Measurements from ENCODE around the gene ITGA3. TPM values are rescaled to one million over a fixed set of nuclear protein-coding genes. Genes with fewer than 3 reads are reported as not detected.

ITGA3 gene
- total and polyA plus RNA-seq, 2 of the 13 experiments (the other 11 are each of a cell fraction or from before 2014, with no cell fraction given): 0.48 to 0.69 TPM

- H3K27ac ChIP-seq (ENCODE audit: extremely low read length, insufficient read depth, low read length): no peak overlapping the region
- no peak overlapping the region for H3K4me3 ChIP-seq (replicated peaks in 1 of 3; ENCODE audit: insufficient read depth in 1 of 3, low read depth in 2 of 3, low read length in 3 of 3)
- H3K79me2 ChIP-seq (ENCODE audit: insufficient read depth, low read length): no peaks in the 10 kb centered on the region
- in situ Hi-C loops (cut with HindIII; ENCODE audit: extremely low pct_ligation_motif_present, low pct_unique_long_range_greater_than_20kb): no loop called here
- BruUV-seq (replicated peaks): no TSS peak
- H2AFZ ChIP-seq (ENCODE audit: low read length): no peak overlapping the region
- ChIA-PET POLR2A (no interaction called here), CTCF (ENCODE audit: low intra/inter-chr PET ratio, low total read pairs) (interaction anchor here (2.1 kb wide), 1 partner anchor 21 kb away, joined by 6 read pairs; no protein-coding TSS in a partner anchor)
- ATAC-seq (no peak), DNase-seq (ENCODE audit: low spot score) (no peak), FAIRE-seq (no peak)
- TF ChIP-seq MEF2D (CRISPR knock-in tag; IDR thresholded peaks at IDR 0.05): no peak
- no peak for TF ChIP-seq U2AF1 (optimal IDR thresholded peaks at IDR 0.05; ENCODE audit: low read depth, low read length)
- TF ChIP-seq, protein P1, sequence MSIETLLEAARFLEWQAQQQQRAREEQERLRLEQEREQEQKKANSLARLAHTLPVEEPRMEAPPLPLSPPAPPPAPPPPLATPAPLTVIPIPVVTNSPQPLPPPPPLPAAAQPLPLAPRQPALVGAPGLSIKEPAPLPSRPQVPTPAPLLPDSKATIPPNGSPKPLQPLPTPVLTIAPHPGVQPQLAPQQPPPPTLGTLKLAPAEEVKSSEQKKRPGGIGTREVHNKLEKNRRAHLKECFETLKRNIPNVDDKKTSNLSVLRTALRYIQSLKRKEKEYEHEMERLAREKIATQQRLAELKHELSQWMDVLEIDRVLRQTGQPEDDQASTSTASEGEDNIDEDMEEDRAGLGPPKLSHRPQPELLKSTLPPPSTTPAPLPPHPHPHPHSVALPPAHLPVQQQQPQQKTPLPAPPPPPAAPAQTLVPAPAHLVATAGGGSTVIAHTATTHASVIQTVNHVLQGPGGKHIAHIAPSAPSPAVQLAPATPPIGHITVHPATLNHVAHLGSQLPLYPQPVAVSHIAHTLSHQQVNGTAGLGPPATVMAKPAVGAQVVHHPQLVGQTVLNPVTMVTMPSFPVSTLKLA (IDR thresholded peaks at IDR 0.05): 0 out of 2 replicates have a peak, but pooled peaks have one; percentile 46
- no peak overlapping the region for H3K9ac ChIP-seq (ENCODE audit: insufficient read depth, low read depth, low read length)
- H3K4me2 ChIP-seq (ENCODE audit: low read depth, low read length): no peak overlapping the region
- peaks cover 36% of the 10 kb centered on the region for H3K4me1 ChIP-seq (ENCODE audit: insufficient read depth, low read length)
- H3K36me3 ChIP-seq (replicated peaks in 1 of 2; ENCODE audit: control insufficient read depth in 1 of 2, insufficient read depth in 2 of 2, low read length in 2 of 2): no peaks in the 10 kb centered on the region
- intact Hi-C loops (cut with micrococcal nuclease; ENCODE audit: unreplicated experiment): no loop called here
- H3K9me3 ChIP-seq (ENCODE audit: low read length): no peaks in the 10 kb centered on the region
- H3K27me3 ChIP-seq (ENCODE audit: control insufficient read depth in 1 of 2, insufficient read depth in 2 of 2, low read length in 2 of 2): peaks cover 11 to 91% of the 10 kb centered on the region in 2 experiments
- 51% methylated on average over 10 of the region's 10 CpGs for WGBS (ENCODE audit: low lambda C conversion rate)
- no peaks in the 10 kb centered on the region for H4K20me1 ChIP-seq (ENCODE audit: insufficient read depth, low read length)
Measured at GRCh38 chr17:50058296-50058953, 2.5 kb downstream of the ITGA3 start.

- FAIRE-seq (no peak), ATAC-seq (no peak), DNase-seq (ENCODE audit: low spot score) (no peak)
- H2AFZ ChIP-seq (ENCODE audit: low read length): no peak overlapping the region
- H3K9ac ChIP-seq (ENCODE audit: insufficient read depth, low read depth, low read length): no peak overlapping the region
- H4K20me1 ChIP-seq (ENCODE audit: insufficient read depth, low read length): no peaks in the 10 kb centered on the region
- H3K4me3 ChIP-seq (replicated peaks in 1 of 3; ENCODE audit: insufficient read depth in 1 of 3, low read depth in 2 of 3, low read length in 3 of 3): no peak overlapping the region
- H3K27me3 ChIP-seq (ENCODE audit: control insufficient read depth in 1 of 2, insufficient read depth in 2 of 2, low read length in 2 of 2): peaks cover 13 to 91% of the 10 kb centered on the region in 2 experiments
- POLR2A ChIA-PET: no interaction called here
- H3K4me2 ChIP-seq (ENCODE audit: low read depth, low read length): no peak overlapping the region
- H3K79me2 ChIP-seq (ENCODE audit: insufficient read depth, low read length): no peaks in the 10 kb centered on the region
- no peak overlapping the region for H3K27ac ChIP-seq (ENCODE audit: extremely low read length, insufficient read depth, low read length)
- CTCF ChIA-PET (ENCODE audit: low intra/inter-chr PET ratio, low total read pairs): no interaction called here
- no peaks in the 10 kb centered on the region for H3K9me3 ChIP-seq (ENCODE audit: low read length)
- in situ Hi-C loops (cut with HindIII; ENCODE audit: extremely low pct_ligation_motif_present, low pct_unique_long_range_greater_than_20kb) (no loop called here), intact Hi-C loops (cut with micrococcal nuclease; ENCODE audit: unreplicated experiment) (no loop called here)
- H3K36me3 ChIP-seq (replicated peaks in 1 of 2; ENCODE audit: control insufficient read depth in 1 of 2, insufficient read depth in 2 of 2, low read length in 2 of 2): no peaks in the 10 kb centered on the region
- H3K4me1 ChIP-seq (ENCODE audit: insufficient read depth, low read length): peaks cover 30% of the 10 kb centered on the region
- 26% methylated on average over 4 of the region's 4 CpGs for WGBS (ENCODE audit: low lambda C conversion rate)
- BruUV-seq (replicated peaks): no TSS peak
- no peak for TF ChIP-seq ZNF382 (CRISPR knock-in tag; IDR thresholded peaks at IDR 0.05; ENCODE audit: borderline replicate concordance)
- no peak for TF ChIP-seq ZNF282 (IDR thresholded peaks at IDR 0.05; ENCODE audit: partially characterized antibody)
- TF ChIP-seq POLR2A (IDR thresholded peaks at IDR 0.05; ENCODE audit: insufficient read depth in 1 of 2, low read depth in 2 of 2, low read length in 2 of 2): no peak
- TF ChIP-seq SNRNP70 (IDR thresholded peaks at IDR 0.05; ENCODE audit: low read depth, low read length): no peak
- TF ChIP-seq ZFP90 (CRISPR knock-in tag; IDR thresholded peaks at IDR 0.05; ENCODE audit: borderline replicate concordance): no peak
- TF ChIP-seq ZFP62 (CRISPR knock-in tag; IDR thresholded peaks at IDR 0.05): no peak
- TF ChIP-seq SIX4 (CRISPR knock-in tag; IDR thresholded peaks at IDR 0.05): no peak
- TF ChIP-seq SNAI1 (CRISPR knock-in tag; IDR thresholded peaks at IDR 0.05; ENCODE audit: borderline replicate concordance): no peak
- no peak for TF ChIP-seq ZNF878 (CRISPR knock-in tag; IDR thresholded peaks at IDR 0.05)
- no peak for TF ChIP-seq HOXD1 (CRISPR knock-in tag; IDR thresholded peaks at IDR 0.05)
Measured at GRCh38 chr17:50059256-50059655, 3.3 kb downstream of the ITGA3 start.
